Thymus (tissue), 11 donors: ENCODE data around the gene HOXA11. TPM values are rescaled to one million over a fixed set of nuclear protein-coding genes. Genes with fewer than 3 reads are reported as not detected.

Experiments used
- DNase-seq, 9 donors: peaks; one replicate each; pipeline ENCODE4 v3.0.0-alpha.2; 2013; ENCODE audit warnings: low spot score in 9 of 9, low read depth in 6 of 9, missing footprints in 1 of 9
- H3K27ac ChIP-seq, 2 donors: one replicate each; pipeline ENCODE4 v1.5.1; 2013; ENCODE audit warnings: control low read depth in 1 of 2, low read depth in 1 of 2, low read length in 1 of 2, mild to moderate bottlenecking in 1 of 2, moderate library complexity in 1 of 2
- H3K27me3 ChIP-seq, 2 donors: one replicate each; pipeline ENCODE4 v1.5.1; 2013; ENCODE audit warnings: low read length in 1 of 2; ENCODE audit not compliant: control insufficient read depth in 2 of 2, insufficient read depth in 1 of 2
- H3K36me3 ChIP-seq, 2 donors: one replicate each; pipeline ENCODE4 v1.5.1; 2013; ENCODE audit warnings: low read length in 1 of 2, mild to moderate bottlenecking in 1 of 2, moderate library complexity in 1 of 2; ENCODE audit not compliant: control insufficient read depth in 2 of 2, insufficient read depth in 2 of 2
- H3K4me1 ChIP-seq, 2 donors: one replicate each; pipeline ENCODE4 v1.5.1; 2013; ENCODE audit warnings: low read length in 2 of 2; ENCODE audit not compliant: control insufficient read depth in 2 of 2, insufficient read depth in 2 of 2
- H3K4me3 ChIP-seq, 2 donors: one replicate each; pipeline ENCODE4 v1.5.1; 2013; ENCODE audit warnings: low read length in 2 of 2, control low read depth in 1 of 2, mild to moderate bottlenecking in 1 of 2
- H3K9me3 ChIP-seq, 2 donors: one replicate each; pipeline ENCODE4 v1.5.1; 2013; ENCODE audit warnings: low read length in 1 of 2, mild to moderate bottlenecking in 1 of 2; ENCODE audit not compliant: control insufficient read depth in 2 of 2, insufficient read depth in 1 of 2
- WGBS: extraction: QIAGEN DNeasy Blood & Tissue Kit; methylation state at CpG from one replicate; pipeline ENCODE4 v1.1.7; 2013; 5-methylcytosine and 5-hydroxymethylcytosine counted together
- polyA plus RNA-seq: library from polyadenylated mRNA; stranded (reverse); fragments of 200-250 nt; gene quantifications from one replicate; pipeline ENCODE4 v1.2.3, GENCODE V29; 2013
- total RNA-seq: library from RNA; stranded (reverse); fragments of 120-200 nt; gene quantifications from one replicate; pipeline ENCODE4 v1.2.4, GENCODE V29; 2013
- donor health status: healthy.

The HOXA11 gene
- total and polyA plus RNA-seq, 2 donors = under 0.01 TPM; not detected in 1

DNA sequence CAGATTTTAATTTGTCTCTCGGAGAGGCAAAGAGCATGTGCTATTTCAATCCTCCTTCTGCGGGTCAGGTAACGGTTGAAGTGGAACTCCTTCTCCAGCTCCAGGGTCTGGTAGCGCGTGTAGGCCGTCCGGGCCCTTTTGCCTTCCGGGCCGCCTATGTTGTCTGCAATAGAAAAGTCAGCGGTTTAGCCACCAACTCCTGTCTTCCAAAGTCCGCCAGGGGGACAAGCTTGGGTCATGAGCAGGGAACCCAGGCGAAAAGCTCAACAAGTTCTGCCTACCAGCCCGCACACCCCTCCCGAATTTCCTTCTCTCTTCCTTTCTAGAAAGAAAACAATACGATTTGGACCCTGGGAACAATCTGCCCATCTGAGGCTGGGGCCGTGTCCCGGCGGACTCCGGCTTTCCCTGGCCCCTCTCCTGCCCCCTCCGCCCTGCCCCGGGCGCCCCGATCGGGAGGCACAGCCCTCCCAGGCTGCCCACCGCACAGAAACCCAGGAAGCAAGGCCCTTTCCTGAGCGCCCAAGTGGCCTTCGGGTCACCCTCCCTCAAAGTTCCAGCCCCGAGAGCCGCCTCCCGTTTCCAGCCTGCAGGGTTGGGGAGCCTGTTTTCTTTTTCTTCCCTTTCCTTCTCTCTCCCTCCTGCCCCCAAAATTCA is 43.0 kb downstream of the HOXA11 start:
- no peak for DNase-seq
- Histone ChIP-seq H3K27ac (no peak overlapping the region), H3K4me3 (no peak overlapping the region), H3K9me3 (peaks cover 2 to 14% of the 10 kb centered on the region in 2 donors), H3K36me3 (no peaks in the 10 kb centered on the region), H3K4me1 (no peaks in the 10 kb centered on the region), H3K27me3 (peaks cover 19 to 95% of the 10 kb centered on the region in 2 donors)
- WGBS = 91% methylated on average over 30 of the region's 30 CpGs

DNA sequence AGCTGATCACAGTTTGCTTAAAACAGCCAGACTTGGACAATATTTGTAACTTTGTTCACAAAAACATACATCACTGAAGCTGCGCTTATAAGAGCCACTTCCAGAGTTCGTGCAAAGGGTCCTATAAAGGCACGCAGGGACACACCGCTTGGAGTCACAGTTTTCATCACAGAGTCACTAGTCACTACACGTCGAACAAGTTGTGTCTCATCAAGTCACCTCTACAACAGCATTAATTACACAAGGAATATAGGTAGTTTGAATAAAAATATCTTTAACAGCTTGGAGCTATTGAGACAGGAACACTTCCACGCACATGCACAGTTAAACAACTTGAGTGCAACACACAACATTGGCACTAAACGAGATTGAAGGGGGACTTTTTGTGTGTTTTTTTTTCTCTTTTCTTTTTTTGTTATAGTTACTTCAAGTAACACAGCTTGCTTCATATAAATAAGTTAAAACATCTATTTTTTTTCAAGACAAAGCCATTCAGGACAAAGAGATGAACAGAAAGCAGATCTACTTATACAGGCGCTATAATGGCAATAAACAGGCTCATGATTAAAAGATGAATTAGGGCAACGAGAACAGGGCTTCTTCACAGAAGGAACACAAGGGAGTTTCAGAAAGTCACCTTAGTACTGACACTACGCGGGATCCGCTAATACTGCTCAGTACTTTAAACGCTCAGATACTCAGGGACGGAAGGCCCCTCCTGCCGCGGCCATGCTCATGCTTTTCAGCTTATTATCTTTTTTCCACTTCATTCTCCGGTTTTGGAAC is 43.7 kb downstream of the HOXA11 start:
- peaks cover 17 to 95% of the 10 kb centered on the region in 2 donors for H3K27me3 ChIP-seq
- no peaks in the 10 kb centered on the region for H3K36me3 ChIP-seq
- 94% methylated on average over 18 of the region's 18 CpGs for WGBS
- H3K27ac ChIP-seq = no peak overlapping the region
- DNase-seq = no peak
- peaks cover 2 to 8% of the 10 kb centered on the region in 2 donors for H3K9me3 ChIP-seq
- no peak overlapping the region for H3K4me3 ChIP-seq
- H3K4me1 ChIP-seq = peaks cover 0 to 2% of the 10 kb centered on the region in 2 donors

DNA sequence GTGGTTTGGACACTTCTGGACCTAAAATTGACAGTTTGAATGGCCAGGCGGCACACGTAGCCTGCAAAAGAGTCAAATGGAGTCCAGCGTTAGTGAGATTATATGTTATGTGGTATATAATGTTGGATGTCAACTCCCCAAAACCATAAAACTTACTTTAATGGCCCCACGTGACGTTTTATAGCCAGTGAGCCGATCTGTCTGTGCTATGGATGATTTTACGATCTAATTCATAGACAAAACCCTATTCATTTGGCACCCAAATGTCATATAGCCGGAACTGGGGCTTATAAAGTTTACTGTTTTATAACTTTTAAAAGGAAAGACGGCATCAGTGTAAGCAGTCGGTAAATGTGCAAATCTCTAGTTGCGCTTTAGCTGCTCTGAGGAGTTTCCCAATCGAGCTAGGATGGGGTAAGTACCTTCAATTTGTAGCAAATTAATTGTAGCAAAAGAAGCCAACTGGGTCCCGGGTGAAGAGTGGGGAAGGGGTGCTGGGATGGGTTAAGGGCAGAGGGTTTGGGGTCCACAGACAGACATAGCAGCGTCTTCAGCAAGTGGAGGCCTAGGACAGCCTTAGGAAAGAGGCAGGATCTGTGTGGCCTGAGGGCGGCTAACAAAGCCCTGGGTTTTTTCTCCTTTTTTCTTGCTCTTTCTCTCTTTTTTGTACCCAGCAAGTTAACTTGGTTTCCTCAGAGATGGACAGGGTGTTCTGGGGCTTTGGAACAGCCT is 44.7 kb downstream of the HOXA11 start:
- 94% methylated on average over 15 of the region's 15 CpGs for WGBS
- H3K27me3 ChIP-seq = peaks cover 16 to 93% of the 10 kb centered on the region in 2 donors
- H3K4me1 ChIP-seq = peaks cover 5 to 10% of the 10 kb centered on the region in 2 donors
- peaks cover 2 to 8% of the 10 kb centered on the region in 2 donors for H3K9me3 ChIP-seq
- H3K27ac ChIP-seq = no peak overlapping the region
- H3K4me3 ChIP-seq = no peak overlapping the region
- no peak for DNase-seq
- no peaks in the 10 kb centered on the region for H3K36me3 ChIP-seq

DNA sequence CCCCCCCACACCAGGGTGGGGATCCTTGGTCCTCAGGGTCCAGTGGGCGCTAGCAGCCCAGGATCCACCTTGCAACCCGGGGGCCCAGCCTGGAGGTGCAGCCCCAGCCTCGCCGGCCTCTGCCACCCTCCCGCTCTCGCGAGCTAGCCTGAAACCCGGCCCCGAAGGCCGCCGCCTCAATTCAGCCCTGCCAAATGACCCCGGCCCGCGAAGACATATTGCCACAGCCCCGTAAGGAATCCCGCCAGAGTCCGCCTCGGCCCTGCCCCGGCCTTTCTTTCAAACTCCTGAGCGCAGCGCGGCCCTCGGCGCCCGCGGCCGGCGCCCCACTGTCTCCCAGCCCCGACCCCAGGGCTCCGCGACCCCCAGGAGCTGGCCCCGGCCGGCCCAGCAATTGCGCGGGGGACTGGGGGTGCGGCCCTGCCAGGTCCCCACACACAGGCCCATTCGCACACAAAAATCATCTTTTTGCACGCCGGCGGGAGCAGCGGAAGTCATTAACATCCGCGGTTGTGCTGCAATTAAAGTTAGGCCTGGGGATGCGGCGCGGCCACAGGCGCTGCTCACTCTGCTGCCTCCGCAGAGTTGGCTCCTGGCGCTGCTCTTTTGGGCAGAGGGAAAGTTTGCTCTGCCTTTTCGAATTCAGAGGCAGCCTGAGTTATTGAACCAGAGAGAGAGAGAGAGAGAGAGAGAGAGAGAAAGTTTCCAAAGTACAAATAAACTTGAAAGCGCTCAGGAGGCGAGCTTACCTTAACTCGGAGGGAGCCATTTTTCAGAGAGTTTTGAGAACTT is 45.5 kb downstream of the HOXA11 start:
- Histone ChIP-seq H3K36me3 (no peaks in the 10 kb centered on the region), H3K9me3 (peaks cover 2 to 3% of the 10 kb centered on the region in 2 donors), H3K27ac (no peak overlapping the region), H3K4me3 (no peak overlapping the region), H3K27me3 (peaks cover 12 to 85% of the 10 kb centered on the region in 2 donors), H3K4me1 (peaks cover 5 to 11% of the 10 kb centered on the region in 2 donors)
- 93% methylated on average over 53 of the region's 53 CpGs for WGBS
- DNase-seq = no peak

DNA sequence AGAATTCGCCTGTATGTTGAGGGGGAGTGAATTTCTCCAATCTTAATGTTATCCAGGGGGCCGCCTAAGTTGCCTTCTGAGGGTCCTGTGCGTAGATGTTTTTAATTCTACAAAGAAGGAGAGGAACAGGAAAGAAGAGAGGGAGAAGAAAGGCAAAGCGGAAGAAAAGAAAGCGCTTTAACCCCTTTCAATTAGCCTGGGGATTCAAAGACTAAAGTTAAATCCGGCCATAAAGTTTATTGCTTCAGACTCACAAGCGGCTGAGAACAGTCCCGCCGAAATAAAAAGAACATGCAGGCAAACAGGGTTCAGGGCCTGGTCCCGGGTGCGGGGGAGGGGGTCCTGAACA is 46.1 kb downstream of the HOXA11 start:
- DNase-seq = no peak
- WGBS = 94% methylated on average over 11 of the region's 11 CpGs
- H3K4me3 ChIP-seq = no peak overlapping the region
- no peak overlapping the region for H3K27ac ChIP-seq
- peaks cover 0 to 2% of the 10 kb centered on the region in 2 donors for H3K9me3 ChIP-seq
- H3K36me3 ChIP-seq = no peaks in the 10 kb centered on the region
- peaks cover 12 to 81% of the 10 kb centered on the region in 2 donors for H3K27me3 ChIP-seq
- peaks cover 5 to 11% of the 10 kb centered on the region in 2 donors for H3K4me1 ChIP-seq

DNA sequence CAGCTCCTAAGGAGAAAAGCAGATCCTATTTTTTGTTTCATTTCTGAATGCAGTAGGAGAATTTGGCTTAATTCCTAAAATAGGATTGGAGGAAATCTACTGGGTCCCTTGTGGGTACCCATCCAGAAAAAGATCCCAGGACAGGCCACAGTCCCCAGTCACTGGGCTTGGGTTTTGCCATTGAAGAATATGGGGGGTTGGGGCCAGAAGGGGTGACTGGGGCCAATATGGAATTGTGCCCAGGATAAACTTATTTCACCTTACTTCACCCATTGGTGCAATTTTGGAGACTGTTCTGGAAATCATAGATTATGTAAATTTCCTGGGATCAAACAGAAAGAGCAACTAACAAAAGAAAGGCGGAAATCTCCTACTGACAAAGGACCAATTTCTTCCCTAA is 46.6 kb downstream of the HOXA11 start:
- peaks cover 13 to 81% of the 10 kb centered on the region in 2 donors for H3K27me3 ChIP-seq
- no peaks in the 10 kb centered on the region for H3K36me3 ChIP-seq
- H3K4me3 ChIP-seq = no peak overlapping the region
- no peaks in the 10 kb centered on the region for H3K9me3 ChIP-seq
- WGBS = 96% methylated on average over 1 of the region's 1 CpG
- no peak for DNase-seq
- peaks cover 5 to 11% of the 10 kb centered on the region in 2 donors for H3K4me1 ChIP-seq
- H3K27ac ChIP-seq = no peak overlapping the region

DNA sequence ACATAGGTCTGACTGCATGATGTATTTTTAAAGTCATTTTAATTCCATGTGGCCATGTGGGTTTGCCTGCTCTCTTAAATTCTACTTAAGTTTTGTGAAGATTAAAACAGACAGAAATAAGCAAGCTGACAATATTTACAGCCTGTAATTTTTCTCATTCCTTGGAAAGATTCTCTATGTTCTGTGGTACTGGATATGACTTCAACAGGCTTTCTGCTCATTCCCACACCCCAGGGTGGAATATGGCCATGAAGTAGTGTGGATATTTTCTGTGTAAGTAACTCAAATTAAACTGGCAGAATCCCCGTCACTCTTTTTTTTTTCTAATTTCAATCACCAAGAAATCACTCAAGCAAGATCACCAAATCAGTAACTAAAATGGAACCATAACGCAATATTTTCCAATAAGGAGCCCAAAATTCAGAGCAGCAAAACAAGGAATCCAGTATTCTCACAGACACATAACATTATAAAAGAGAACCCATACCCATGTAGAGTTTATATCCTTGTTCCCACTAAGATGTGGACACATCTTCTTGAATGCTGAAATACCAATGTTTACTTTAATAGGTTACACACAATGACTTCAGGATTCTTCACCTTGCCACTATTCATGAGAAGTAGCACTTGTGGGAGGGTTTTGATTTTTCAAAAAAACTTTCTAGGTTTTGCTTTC is 47.3 kb downstream of the HOXA11 start:
- peaks cover 13 to 80% of the 10 kb centered on the region in 2 donors for H3K27me3 ChIP-seq
- DNase-seq = no peak
- no peak overlapping the region for H3K27ac ChIP-seq

DNA sequence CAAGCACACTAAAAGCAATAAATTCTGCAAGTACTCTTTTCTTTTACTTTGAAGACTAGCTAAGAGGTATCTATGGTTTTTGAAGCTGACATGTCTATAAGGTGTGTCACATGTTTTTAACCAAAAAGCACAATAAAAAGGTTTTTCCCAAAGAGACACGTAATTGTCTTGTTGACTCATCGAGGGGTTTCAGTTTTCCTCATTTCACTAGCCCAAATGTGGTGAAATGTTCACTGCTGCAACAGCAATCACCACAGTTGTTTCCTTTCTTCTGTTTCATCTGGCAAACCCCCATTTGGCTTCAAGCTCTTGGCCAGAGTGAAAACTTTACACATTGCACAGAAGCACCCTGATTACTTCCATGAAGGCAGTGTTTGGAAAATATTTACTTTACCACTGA is 50.6 kb downstream of the HOXA11 start:
- WGBS = 26% methylated on average over 2 of the region's 2 CpGs

More for the DNA sequence above, 47.3 kb downstream of the HOXA11 start:
- H3K36me3 ChIP-seq = no peaks in the 10 kb centered on the region
- peaks cover 5 to 11% of the 10 kb centered on the region in 2 donors for H3K4me1 ChIP-seq
- no peaks in the 10 kb centered on the region for H3K9me3 ChIP-seq
- no peak overlapping the region for H3K4me3 ChIP-seq
- 95% methylated on average over 2 of the region's 2 CpGs for WGBS

More for the DNA sequence above, 50.6 kb downstream of the HOXA11 start:
- H3K4me1 ChIP-seq = peaks cover 5 to 17% of the 10 kb centered on the region in 2 donors
- no peak overlapping the region for H3K4me3 ChIP-seq
- H3K27ac ChIP-seq = no peak overlapping the region
- peaks cover 0 to 6% of the 10 kb centered on the region in 2 donors for H3K9me3 ChIP-seq
- H3K27me3 ChIP-seq = peaks cover 13 to 65% of the 10 kb centered on the region in 2 donors
- no peaks in the 10 kb centered on the region for H3K36me3 ChIP-seq
- DNase-seq = no peak
